Mucosa of stomach (tissue), 1 donor: Measurements from ENCODE around the gene BZW2.
"Not testable (repeated sequence)": the region's sequence is repeated elsewhere in the genome, so short reads cannot be mapped to it uniquely, and the experiment has no call there.

ENCODE experiments used
- H3K27me3 ChIP-seq: one replicate; pipeline ENCODE4 v1.7.0; 2013; ENCODE audit warnings: mild to moderate bottlenecking, low read length; ENCODE audit not compliant: control insufficient read depth, insufficient read depth
- H3K36me3 ChIP-seq: one replicate; pipeline ENCODE4 v1.7.0; 2013; ENCODE audit warnings: low read length; ENCODE audit not compliant: control insufficient read depth, insufficient read depth
- H3K4me1 ChIP-seq: one replicate; pipeline ENCODE4 v1.7.0; 2013; ENCODE audit warnings: mild to moderate bottlenecking, low read length; ENCODE audit not compliant: control insufficient read depth, insufficient read depth
- H3K4me3 ChIP-seq: one replicate; pipeline ENCODE4 v1.7.0; 2013; ENCODE audit warnings: low read length
- H3K9ac ChIP-seq: one replicate; pipeline ENCODE4 v1.7.0; 2013; ENCODE audit warnings: mild to moderate bottlenecking, low read length, moderate library complexity
- H3K9me3 ChIP-seq: one replicate; pipeline ENCODE4 v1.7.0; 2013; ENCODE audit warnings: mild to moderate bottlenecking, low read length, moderate library complexity; ENCODE audit not compliant: control insufficient read depth
- donor health status: Pancreatic carcinoma.

Gene BZW2

DNA sequence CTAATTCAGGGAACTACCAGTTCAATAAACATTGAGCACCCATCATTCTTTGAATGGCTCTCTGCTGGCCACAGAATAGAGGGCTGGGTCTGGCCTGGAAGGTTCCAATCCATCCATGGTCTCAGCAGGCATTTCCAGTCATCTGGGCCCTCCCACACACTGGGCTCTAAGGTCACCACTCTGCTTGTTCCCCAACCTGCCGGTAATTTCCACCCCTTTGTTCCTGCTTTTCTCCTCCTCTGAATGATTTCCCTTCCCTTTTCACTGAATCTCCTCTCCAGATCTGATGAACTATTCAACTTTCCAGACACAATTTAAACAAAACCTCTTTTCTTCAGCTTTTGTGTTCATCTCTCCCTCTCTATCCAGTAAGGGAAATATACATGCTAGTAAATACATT, 2.6 kb downstream of the BZW2 start:
- Histone ChIP-seq H3K27me3 (no peaks in the 10 kb centered on the region), H3K4me1 (peaks cover 41% of the 10 kb centered on the region), H3K9ac (no peak overlapping the region), H3K4me3 (no peak overlapping the region), H3K9me3 (no peaks in the 10 kb centered on the region), H3K36me3 (no peaks in the 10 kb centered on the region)

- H3K36me3 ChIP-seq = no peaks in the 10 kb centered on the region
- peaks cover 35% of the 10 kb centered on the region for H3K4me1 ChIP-seq
- H3K9ac ChIP-seq = no peak overlapping the region
- no peaks in the 10 kb centered on the region for H3K27me3 ChIP-seq
- H3K9me3 ChIP-seq = no peaks in the 10 kb centered on the region
- H3K4me3 ChIP-seq = no peak overlapping the region
These were observed 3.2 kb downstream of the BZW2 start for GRCh38 chr7:16649196-16649595.

DNA sequence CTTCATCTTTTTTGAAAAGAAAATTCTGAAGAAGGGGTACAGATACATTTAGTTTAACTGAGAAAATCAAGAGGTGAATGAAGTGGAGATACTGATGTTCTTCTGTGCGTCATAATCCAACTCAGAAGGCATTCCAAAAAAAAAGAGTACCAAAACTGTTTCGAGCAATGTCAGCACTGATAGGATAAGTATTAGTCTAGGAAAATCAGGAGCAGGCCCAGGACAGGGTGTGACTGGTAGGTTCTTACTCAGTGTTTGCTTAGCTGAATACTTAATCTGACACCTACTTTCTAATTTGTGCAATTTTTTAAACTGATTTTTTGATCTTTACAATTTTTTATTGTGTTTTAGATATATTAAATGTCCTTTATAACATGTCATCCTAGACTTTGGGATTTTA, 4.3 kb downstream of the BZW2 start:
- Histone ChIP-seq H3K4me1 (peaks cover 30% of the 10 kb centered on the region), H3K9me3 (no peaks in the 10 kb centered on the region), H3K27me3 (no peaks in the 10 kb centered on the region), H3K4me3 (no peak overlapping the region), H3K36me3 (no peaks in the 10 kb centered on the region), H3K9ac (no peak overlapping the region)

GRCh38 chr7:16651396-16652239, 5.6 kb downstream of the BZW2 start:
- Histone ChIP-seq H3K27me3 (no peaks in the 10 kb centered on the region), H3K4me3 (no peak overlapping the region), H3K4me1 (peaks cover 30% of the 10 kb centered on the region), H3K36me3 (no peaks in the 10 kb centered on the region), H3K9me3 (no peaks in the 10 kb centered on the region), H3K9ac (no peak overlapping the region)

DNA sequence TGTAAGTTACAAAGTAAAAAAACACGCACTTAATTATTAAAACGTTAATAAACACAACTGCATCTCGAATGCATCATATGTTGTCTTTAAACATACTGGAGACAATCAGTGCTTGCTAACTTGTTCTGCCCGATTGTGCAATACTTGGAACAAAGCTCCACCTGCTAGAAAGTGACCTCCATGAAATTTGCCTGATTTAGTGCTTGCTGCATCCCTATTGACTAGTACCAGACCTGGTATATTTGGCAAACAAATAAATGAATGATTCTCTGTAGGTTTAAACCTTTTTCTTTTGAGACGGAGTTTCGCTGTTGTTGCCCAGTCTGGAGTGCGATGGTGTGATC, 6.2 kb downstream of the BZW2 start:
- Histone ChIP-seq H3K4me1 (peaks cover 30% of the 10 kb centered on the region), H3K4me3 (no peak overlapping the region), H3K36me3 (no peaks in the 10 kb centered on the region), H3K27me3 (no peaks in the 10 kb centered on the region), H3K9me3 (no peaks in the 10 kb centered on the region), H3K9ac (no peak overlapping the region)

- Histone ChIP-seq H3K4me3 (no peak overlapping the region), H3K36me3 (no peaks in the 10 kb centered on the region), H3K27me3 (no peaks in the 10 kb centered on the region), H3K9ac (no peak overlapping the region), H3K9me3 (no peaks in the 10 kb centered on the region), H3K4me1 (peaks cover 26% of the 10 kb centered on the region)
These were observed 6.9 kb downstream of the BZW2 start for GRCh38 chr7:16652888-16653287.

- no peaks in the 10 kb centered on the region for H3K36me3 ChIP-seq
- no peak overlapping the region for H3K9ac ChIP-seq
- H3K4me1 ChIP-seq = peaks cover 15% of the 10 kb centered on the region
- no peaks in the 10 kb centered on the region for H3K9me3 ChIP-seq
- no peaks in the 10 kb centered on the region for H3K27me3 ChIP-seq
- no peak overlapping the region for H3K4me3 ChIP-seq
These were observed 9.4 kb downstream of the BZW2 start for GRCh38 chr7:16655394-16655793.

- Histone ChIP-seq H3K27me3 (no peaks in the 10 kb centered on the region), H3K4me1 (peaks cover 21% of the 10 kb centered on the region), H3K36me3 (no peaks in the 10 kb centered on the region), H3K9ac (no peak overlapping the region), H3K4me3 (no peak overlapping the region), H3K9me3 (no peaks in the 10 kb centered on the region)
These were observed 10.2 kb downstream of the BZW2 start for GRCh38 chr7:16656141-16656540.

DNA sequence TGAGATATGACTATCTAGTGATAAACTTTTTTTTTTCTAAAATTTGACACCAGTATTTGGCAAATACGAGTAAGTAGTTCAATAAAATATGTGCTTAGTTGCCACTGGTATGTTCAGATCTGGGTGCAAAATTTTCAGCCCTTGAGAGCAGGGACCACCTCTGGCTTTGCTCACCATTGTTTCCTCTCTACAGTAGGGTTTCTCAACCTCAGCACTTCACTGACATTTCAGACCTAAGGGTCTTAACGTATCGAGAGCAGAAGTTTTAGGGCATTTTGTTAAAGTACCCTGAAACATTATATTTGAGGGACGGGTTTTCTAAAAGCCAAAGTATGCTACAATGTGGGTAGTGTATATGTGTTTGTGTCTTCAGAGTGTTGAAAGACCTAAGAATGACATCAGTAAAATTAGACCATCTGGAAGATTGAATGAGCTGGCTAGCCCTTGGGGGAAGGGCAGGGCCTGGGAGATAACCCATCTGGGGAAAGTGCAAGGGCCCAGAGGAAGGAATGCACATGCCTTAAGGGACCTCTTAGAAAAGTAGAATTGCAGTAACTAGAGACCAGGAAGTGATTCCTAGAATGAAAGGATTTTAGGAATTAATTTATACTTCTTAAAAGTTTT, 11.8 kb downstream of the BZW2 start:
- Histone ChIP-seq H3K4me1 (peaks cover 16% of the 10 kb centered on the region), H3K4me3 (no peak overlapping the region)

GRCh38 chr7:16659854-16660497, 14.0 kb downstream of the BZW2 start:
- H3K36me3 ChIP-seq, H3K4me1 ChIP-seq, H3K9me3 ChIP-seq, H3K9ac ChIP-seq, H3K4me3 ChIP-seq, H3K27me3 ChIP-seq: not testable (repeated sequence)

More for the DNA sequence above, 11.8 kb downstream of the BZW2 start:
- no peak overlapping the region for H3K9ac ChIP-seq
- H3K27me3 ChIP-seq = no peaks in the 10 kb centered on the region
- no peaks in the 10 kb centered on the region for H3K36me3 ChIP-seq
- H3K9me3 ChIP-seq = no peaks in the 10 kb centered on the region

GRCh38 chr7:16660702-16661464, 14.9 kb downstream of the BZW2 start:
- no peak overlapping the region for H3K4me3 ChIP-seq
- no peaks in the 10 kb centered on the region for H3K9me3 ChIP-seq
- H3K4me1 ChIP-seq = peaks cover 9% of the 10 kb centered on the region
- no peaks in the 10 kb centered on the region for H3K36me3 ChIP-seq
- no peaks in the 10 kb centered on the region for H3K27me3 ChIP-seq
- no peak overlapping the region for H3K9ac ChIP-seq

DNA sequence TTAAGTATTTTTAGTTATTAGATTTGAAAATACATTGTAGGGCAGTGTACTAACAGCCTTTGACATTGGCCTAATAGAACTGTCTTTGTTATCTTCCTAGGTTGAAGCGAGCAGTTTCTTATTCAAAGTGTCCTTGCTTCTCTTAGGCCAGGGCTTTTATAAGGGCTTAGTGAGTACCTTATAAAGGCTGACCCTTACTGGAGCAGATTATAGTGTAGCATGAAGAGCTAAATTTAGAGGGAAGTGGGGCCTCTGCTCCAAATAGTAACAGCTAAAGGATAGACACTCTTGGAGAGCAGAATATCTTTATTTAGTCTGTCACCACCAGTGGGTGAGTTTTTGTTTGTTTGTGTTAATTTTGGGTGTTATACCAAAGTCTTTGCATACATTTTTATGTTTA, 15.9 kb downstream of the BZW2 start:
- peaks cover 9% of the 10 kb centered on the region for H3K4me1 ChIP-seq
- no peaks in the 10 kb centered on the region for H3K36me3 ChIP-seq
- H3K9ac ChIP-seq = no peak overlapping the region
- no peak overlapping the region for H3K4me3 ChIP-seq
- no peaks in the 10 kb centered on the region for H3K27me3 ChIP-seq
- H3K9me3 ChIP-seq = no peaks in the 10 kb centered on the region
